NT2/D1 (cell line): ENCODE results near the gene RAPGEF6.
"Not testable (repeated sequence)": the region's sequence is repeated elsewhere in the genome, so short reads cannot be mapped to it uniquely, and the experiment has no call there.

Experiments used
- DNase-seq: peaks from one replicate; pipeline ENCODE4 v3.0.0-alpha.2; 2011; ENCODE audit warnings: low read depth, low spot score
- H3K27me3 ChIP-seq: 2 replicates; pipeline ENCODE4 v1.6.0; 2011; ENCODE audit warnings: mild to moderate bottlenecking; ENCODE audit not compliant: insufficient read length, insufficient read depth
- H3K36me3 ChIP-seq: 2 replicates; pipeline ENCODE4 v1.6.1; 2011; ENCODE audit warnings: mild to moderate bottlenecking, low read length, mixed read lengths; ENCODE audit not compliant: insufficient read depth, insufficient read length
- H3K4me1 ChIP-seq: 2 replicates; pipeline ENCODE4 v1.5.1; 2011; ENCODE audit not compliant: insufficient read depth, insufficient read length
- H3K4me3 ChIP-seq: 2 replicates; pipeline ENCODE4 v1.5.1; 2011; ENCODE audit warnings: low read depth; ENCODE audit not compliant: insufficient read length
- H3K9ac ChIP-seq: 2 replicates; pipeline ENCODE4 v1.6.0; 2011; ENCODE audit warnings: low read depth; ENCODE audit not compliant: insufficient read length
- H3K9me3 ChIP-seq: 2 replicates; pipeline ENCODE4 v1.5.1; 2011; ENCODE audit warnings: mild to moderate bottlenecking, low read length; ENCODE audit not compliant: insufficient read depth
- SUZ12 ChIP-seq: IDR thresholded peaks from 2 replicates; pipeline ENCODE4 v1.6.1; 2011; ENCODE audit not compliant: insufficient read length, insufficient read depth; ENCODE audit errors: extremely low read depth
- YY1 ChIP-seq: IDR thresholded peaks from 2 replicates; pipeline ENCODE4 v1.6.1; 2011; ENCODE audit not compliant: insufficient read length, insufficient read depth
- ZNF274 ChIP-seq: IDR thresholded peaks from 2 replicates; pipeline ENCODE4 v1.6.1; 2011; ENCODE audit warnings: mild to moderate bottlenecking, low read depth, low read length

RAPGEF6 gene

DNA sequence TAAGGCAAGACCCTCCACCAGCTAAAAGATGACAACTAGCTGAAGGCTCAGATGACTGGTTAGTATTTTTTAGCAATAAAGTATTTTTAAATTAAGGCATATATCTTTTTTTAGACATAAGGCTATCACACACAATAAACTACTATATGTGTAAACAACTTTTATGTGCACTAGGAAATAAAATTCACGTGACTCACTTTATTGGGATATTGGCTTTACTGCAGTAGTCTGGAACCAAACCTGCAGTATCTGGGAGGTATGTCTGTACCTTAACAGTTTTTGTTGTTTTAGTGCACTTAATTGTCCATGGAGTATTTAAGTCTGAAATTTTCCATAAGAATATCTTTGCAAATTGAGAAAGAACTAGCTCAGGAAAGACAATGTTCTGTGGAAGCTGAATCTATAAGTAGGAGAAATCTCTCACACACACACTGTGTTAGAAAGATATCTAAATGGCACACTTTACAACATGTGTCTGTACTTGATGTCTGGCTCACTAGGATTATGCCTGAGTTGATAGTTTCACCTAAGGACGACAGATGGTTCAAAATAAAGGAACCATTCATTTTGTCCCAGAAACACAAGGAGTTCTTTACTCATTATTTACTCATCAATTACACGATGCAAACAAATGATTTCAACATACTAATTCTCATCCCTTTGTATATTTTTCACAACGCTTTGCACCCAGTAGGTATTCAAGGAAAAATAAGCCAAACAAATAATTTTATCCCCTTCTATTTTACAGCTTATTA lies 4.6 kb downstream of the RAPGEF6 start:
- DNase-seq: no peak
- TF ChIP-seq YY1 (no peak), SUZ12 (no peak), ZNF274 (no peak)
- Histone ChIP-seq H3K9ac (no peak overlapping the region), H3K36me3 (peaks cover 3% of the 10 kb centered on the region), H3K4me1 (no peaks in the 10 kb centered on the region), H3K9me3 (no peaks in the 10 kb centered on the region), H3K27me3 (no peaks in the 10 kb centered on the region), H3K4me3 (no peak overlapping the region)

- Histone ChIP-seq H3K9me3 (no peaks in the 10 kb centered on the region), H3K36me3 (peaks cover 3% of the 10 kb centered on the region), H3K4me3 (no peak overlapping the region), H3K27me3 (no peaks in the 10 kb centered on the region), H3K4me1 (no peaks in the 10 kb centered on the region), H3K9ac (no peak overlapping the region)
- TF ChIP-seq SUZ12 (no peak), YY1 (no peak), ZNF274 (no peak)
- DNase-seq: no peak
These were observed 6.0 kb downstream of the RAPGEF6 start for GRCh38 chr5:131628990-131629389.

- peaks cover 3% of the 10 kb centered on the region for H3K36me3 ChIP-seq
These were observed 7.7 kb downstream of the RAPGEF6 start for GRCh38 chr5:131627207-131627865.

DNA sequence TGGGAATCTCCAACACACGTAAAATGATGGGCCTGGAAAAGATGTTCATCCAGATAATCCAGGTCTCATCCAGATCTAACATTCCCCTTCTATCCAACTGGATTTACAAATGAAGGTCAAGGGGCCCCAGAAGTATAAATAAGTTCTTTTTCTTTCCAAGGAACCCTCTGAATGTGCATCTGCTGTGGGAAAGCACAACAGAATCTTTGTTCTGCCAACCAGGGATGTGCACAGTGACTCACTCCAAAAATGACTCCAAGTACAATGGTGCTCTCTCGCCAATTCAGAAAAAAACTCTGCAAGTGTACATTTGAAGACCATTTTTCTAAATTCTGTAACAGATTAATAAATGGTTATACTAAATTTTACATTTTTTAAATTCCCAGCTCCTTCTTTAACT lies 12.4 kb downstream of the RAPGEF6 start:
- Histone ChIP-seq H3K9ac (no peak overlapping the region), H3K9me3 (no peaks in the 10 kb centered on the region), H3K36me3 (no peaks in the 10 kb centered on the region), H3K4me1 (no peaks in the 10 kb centered on the region), H3K4me3 (no peak overlapping the region), H3K27me3 (no peaks in the 10 kb centered on the region)
- TF ChIP-seq SUZ12: no peak
- DNase-seq: no peak

More at GRCh38 chr5:131627207-131627865, 7.7 kb downstream of the RAPGEF6 start:
- no peak for DNase-seq
- Histone ChIP-seq H3K9ac (no peak overlapping the region), H3K9me3 (no peaks in the 10 kb centered on the region), H3K27me3 (no peaks in the 10 kb centered on the region), H3K4me3 (no peak overlapping the region), H3K4me1 (no peaks in the 10 kb centered on the region)
- TF ChIP-seq YY1 (no peak), SUZ12 (no peak), ZNF274 (no peak)

GRCh38 chr5:131621164-131621563 lies 13.9 kb downstream of the RAPGEF6 start:
- H3K9ac ChIP-seq, H3K4me1 ChIP-seq, H3K9me3 ChIP-seq, H3K27me3 ChIP-seq, H3K4me3 ChIP-seq, DNase-seq, H3K36me3 ChIP-seq: not testable (repeated sequence)

DNA sequence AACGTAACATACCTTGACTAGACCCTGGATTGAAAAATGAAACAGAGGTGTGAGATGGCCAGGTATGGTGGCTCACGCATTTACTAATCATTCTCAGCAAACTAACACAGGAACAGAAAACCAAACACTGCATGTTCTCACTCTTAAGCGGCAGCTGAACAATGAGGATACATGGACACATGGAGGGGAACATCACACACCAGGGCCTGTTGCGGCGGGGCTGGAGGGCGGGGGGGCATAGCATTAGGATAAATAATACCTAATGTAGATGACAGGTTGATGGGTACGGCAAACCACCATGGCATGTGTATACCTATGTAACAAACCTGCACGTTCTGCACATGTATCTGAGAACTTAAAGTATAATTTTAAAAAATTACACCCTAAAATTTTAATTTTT lies 15.9 kb downstream of the RAPGEF6 start:
- H3K36me3 ChIP-seq: no peaks in the 10 kb centered on the region
- H3K4me3 ChIP-seq: no peak overlapping the region
- no peaks in the 10 kb centered on the region for H3K27me3 ChIP-seq
- H3K9ac ChIP-seq: no peak overlapping the region
- no peak for TF ChIP-seq SUZ12
- TF ChIP-seq ZNF274: no peak
- no peak for TF ChIP-seq YY1
- H3K4me1 ChIP-seq: no peaks in the 10 kb centered on the region
- no peaks in the 10 kb centered on the region for H3K9me3 ChIP-seq
- no peak for DNase-seq

GRCh38 chr5:131617140-131617822 lies 17.7 kb downstream of the RAPGEF6 start:
- H3K4me1 ChIP-seq: no peaks in the 10 kb centered on the region
- H3K27me3 ChIP-seq: no peaks in the 10 kb centered on the region
- H3K36me3 ChIP-seq: no peaks in the 10 kb centered on the region
- no peaks in the 10 kb centered on the region for H3K9me3 ChIP-seq
- TF ChIP-seq ZNF274: no peak
- TF ChIP-seq YY1: no peak
- TF ChIP-seq SUZ12: no peak
- no peak overlapping the region for H3K9ac ChIP-seq
- no peak overlapping the region for H3K4me3 ChIP-seq
- DNase-seq: no peak
